GM23248 (cell line): ENCODE results near the gene HAGH. TPM values are rescaled to one million over a fixed set of nuclear protein-coding genes. Genes with fewer than 3 reads are reported as not detected.

ENCODE experiments used
- DNase-seq: peaks from one replicate; pipeline ENCODE4 v3.0.0-alpha.2; 2015
- H2AFZ ChIP-seq: fragments of 200-600 bp; sonication (generic); 2 replicates; pipeline ENCODE4 v1.6.1; 2016; ENCODE audit warnings: antibody characterized with exemption
- H3F3A ChIP-seq: fragments of 200-600 bp; sonication (generic); 2 replicates; pipeline ENCODE4 v1.6.1; 2016; ENCODE audit warnings: mild to moderate bottlenecking, antibody characterized with exemption, mixed run types; ENCODE audit not compliant: insufficient read depth
- H3K27ac ChIP-seq: fragments of 200-600 bp; sonication (generic); 2 replicates; pipeline ENCODE4 v1.5.1; 2016; ENCODE audit warnings: mild to moderate bottlenecking
- H3K27me3 ChIP-seq: fragments of 200-600 bp; sonication (generic); replicated peaks from 2 replicates; pipeline ENCODE4 v1.6.1; 2016; ENCODE audit warnings: mild to moderate bottlenecking; ENCODE audit not compliant: insufficient read depth
- H3K36me3 ChIP-seq: fragments of 200-600 bp; sonication (generic); 2 replicates; pipeline ENCODE4 v1.6.1; 2016; ENCODE audit warnings: low read depth, mild to moderate bottlenecking
- H3K4me1 ChIP-seq: fragments of 200-600 bp; sonication (generic); 2 replicates; pipeline ENCODE4 v1.6.1; 2016; ENCODE audit warnings: mild to moderate bottlenecking; ENCODE audit not compliant: insufficient read depth
- H3K4me2 ChIP-seq: fragments of 200-600 bp; sonication (generic); one replicate; pipeline ENCODE4 v1.6.1; 2016; ENCODE audit warnings: mild to moderate bottlenecking; ENCODE audit not compliant: unreplicated experiment
- H3K4me3 ChIP-seq: fragments of 200-600 bp; sonication (generic); 2 replicates; pipeline ENCODE4 v1.5.1; 2016; ENCODE audit warnings: mild to moderate bottlenecking
- H3K79me2 ChIP-seq: fragments of 200-600 bp; sonication (generic); 2 replicates; pipeline ENCODE4 v1.6.1; 2016; ENCODE audit warnings: mild to moderate bottlenecking; ENCODE audit not compliant: insufficient read depth
- H3K9ac ChIP-seq: fragments of 200-600 bp; sonication (generic); 2 replicates; pipeline ENCODE4 v1.6.1; 2016; ENCODE audit warnings: mild to moderate bottlenecking
- H3K9me2 ChIP-seq: fragments of 200-600 bp; sonication (generic); 2 replicates; pipeline ENCODE4 v1.6.1; 2016; ENCODE audit warnings: mixed run types, mild to moderate bottlenecking, moderate library complexity; ENCODE audit not compliant: insufficient read depth
- H3K9me3 ChIP-seq: fragments of 200-600 bp; sonication (generic); one replicate; pipeline ENCODE4 v1.6.1; 2017; ENCODE audit warnings: low read depth
- H4K20me1 ChIP-seq: fragments of 200-600 bp; sonication (generic); 2 replicates; pipeline ENCODE4 v1.6.0; 2016; ENCODE audit not compliant: insufficient read depth
- EZH2 ChIP-seq: fragments of 200-600 bp; sonication (generic); IDR thresholded peaks from 2 replicates; pipeline ENCODE4 v1.6.1; 2018; ENCODE audit warnings: antibody characterized with exemption, mild to moderate bottlenecking; ENCODE audit not compliant: insufficient read depth, poor library complexity, severe bottlenecking
- EZH2phosphoT487 ChIP-seq: fragments of 200-600 bp; sonication (generic); IDR thresholded peaks from 2 replicates; pipeline ENCODE4 v1.6.1; 2018; ENCODE audit warnings: antibody characterized with exemption, moderate library complexity, mild to moderate bottlenecking, low read depth; ENCODE audit not compliant: insufficient read depth
- WGBS, 2 experiments: methylation state at CpG; one replicate each; pipeline ENCODE4 v1.1.6; 2015 to 2017; ENCODE audit warnings: low lambda C conversion rate in 2 of 2, low coverage in 1 of 2; ENCODE audit errors: missing lambda C conversion rate in 2 of 2; 5-methylcytosine and 5-hydroxymethylcytosine counted together
- in situ Hi-C: fragments of 300-500 bp; cut with MboI; formaldehyde crosslinking; loops from 2 replicates; pipeline ENCODE4 v1.15.0; 2020
- polyA plus RNA-seq: library from polyadenylated mRNA; unstranded; fragments of >200 nt; fragmentation: Nextera tagmentation; extraction: Ambion mirVana; gene quantifications from 2 replicates; pipeline ENCODE4 v1.2.1, GENCODE V29; 2016
- total RNA-seq: library from RNA; depleted of rRNA; stranded (reverse); fragments of >200 nt; shearing (Covaris generic); gene quantifications from 2 replicates; pipeline ENCODE4 v1.2.3, GENCODE V29; 2014

HAGH gene
- total and polyA plus RNA-seq, 2 experiments from 2014 or later: 48.9 to 76.5 TPM

GRCh38 chr16:1790611-1791255 lies 35.9 kb downstream of the HAGH start:
- 96% methylated on average over 39 to 44 of the region's 44 CpGs for WGBS, 2 experiments
- no peaks in the 10 kb centered on the region for H3F3A ChIP-seq
- H3K27me3 ChIP-seq: no peaks in the 10 kb centered on the region
- no peak overlapping the region for H3K4me3 ChIP-seq
- no peaks in the 10 kb centered on the region; the same call in 1 of the 2 replicates for H3K36me3 ChIP-seq
- no peaks in the 10 kb centered on the region for H4K20me1 ChIP-seq
- no peaks in the 10 kb centered on the region for H3K9me3 ChIP-seq
- TF ChIP-seq EZH2phosphoT487 (no peak), EZH2 (no peak)
- no peaks in the 10 kb centered on the region for H3K4me1 ChIP-seq
- no peaks in the 10 kb centered on the region for H3K9me2 ChIP-seq
- no peak overlapping the region for H2AFZ ChIP-seq
- no peak for DNase-seq
- no peak overlapping the region for H3K27ac ChIP-seq
- no peak overlapping the region for H3K4me2 ChIP-seq
- H3K79me2 ChIP-seq: peaks cover 18% of the 10 kb centered on the region
- in situ Hi-C loops: no loop called here
- no peak overlapping the region for H3K9ac ChIP-seq

- Histone ChIP-seq H3K36me3 (no peaks in the 10 kb centered on the region; the same call in 1 of the 2 replicates), H4K20me1 (no peaks in the 10 kb centered on the region), H3K9me3 (no peaks in the 10 kb centered on the region), H3K27me3 (no peaks in the 10 kb centered on the region), H3K4me1 (no peaks in the 10 kb centered on the region), H3K4me2 (no peak overlapping the region), H3K9me2 (no peaks in the 10 kb centered on the region), H3K79me2 (peaks cover 23% of the 10 kb centered on the region), H2AFZ (no peak overlapping the region), H3K9ac (no peak overlapping the region), H3K27ac (no peak overlapping the region), H3K4me3 (no peak overlapping the region), H3F3A (no peaks in the 10 kb centered on the region)
- no peak for DNase-seq
- in situ Hi-C loops: no loop called here
- WGBS, 2 experiments: 85% methylated on average over 15 of the region's 15 CpGs
- TF ChIP-seq EZH2phosphoT487 (no peak), EZH2 (no peak)
Observed at GRCh38 chr16:1790261-1790610, 36.4 kb downstream of the HAGH start.

GRCh38 chr16:1789643-1790045 lies 37.0 kb downstream of the HAGH start:
- H3K36me3 ChIP-seq: no peaks in the 10 kb centered on the region; the same call in 1 of the 2 replicates
- 87 to 90% methylated on average over 10 to 23 of the region's 25 CpGs for WGBS, 2 experiments
- no peak overlapping the region for H3K9ac ChIP-seq
- no peak overlapping the region for H2AFZ ChIP-seq
- no peaks in the 10 kb centered on the region for H3K9me2 ChIP-seq
- H3K79me2 ChIP-seq: peaks cover 28% of the 10 kb centered on the region
- no peak overlapping the region for H3K4me2 ChIP-seq
- no peaks in the 10 kb centered on the region for H3F3A ChIP-seq
- no peak for DNase-seq
- no peaks in the 10 kb centered on the region for H3K27me3 ChIP-seq
- TF ChIP-seq EZH2phosphoT487 (no peak), EZH2 (no peak)
- in situ Hi-C loops: no loop called here
- no peak overlapping the region for H3K4me3 ChIP-seq
- H3K9me3 ChIP-seq: no peaks in the 10 kb centered on the region
- no peaks in the 10 kb centered on the region for H4K20me1 ChIP-seq
- no peaks in the 10 kb centered on the region for H3K4me1 ChIP-seq
- H3K27ac ChIP-seq: no peak overlapping the region

- in situ Hi-C loops: no loop called here
- no peak for TF ChIP-seq EZH2
- no peak for TF ChIP-seq EZH2phosphoT487
Observed at GRCh38 chr16:1788708-1789100, 37.9 kb downstream of the HAGH start.

More at GRCh38 chr16:1788708-1789100, 37.9 kb downstream of the HAGH start:
- Histone ChIP-seq H3K27ac (no peak overlapping the region), H3K27me3 (no peaks in the 10 kb centered on the region), H2AFZ (no peak overlapping the region), H3K36me3 (no peaks in the 10 kb centered on the region; the same call in 1 of the 2 replicates), H3F3A (no peaks in the 10 kb centered on the region), H3K4me1 (no peaks in the 10 kb centered on the region), H3K9me2 (no peaks in the 10 kb centered on the region), H3K79me2 (peaks cover 38% of the 10 kb centered on the region), H3K9me3 (no peaks in the 10 kb centered on the region), H3K9ac (no peak overlapping the region), H4K20me1 (no peaks in the 10 kb centered on the region), H3K4me3 (no peak overlapping the region), H3K4me2 (no peak overlapping the region)
- 74 to 78% methylated on average over 19 of the region's 19 CpGs for WGBS, 2 experiments
- no peak for DNase-seq
